OCI-LY3 (cell line): ENCODE results near the gene DUSP5.

ENCODE experiments used
- H2AFZ ChIP-seq: fragments of 200-600, 300-600 bp; shearing (Covaris generic); 2 replicates; pipeline ENCODE4 v1.6.0; 2014; ENCODE audit warnings: antibody characterized with exemption, low read depth, low read length
- H3K27ac ChIP-seq: fragments of 200-600, 300-600 bp; sonication (generic); 2 replicates; pipeline ENCODE4 v1.5.1; 2014; ENCODE audit warnings: mild to moderate bottlenecking, low read length, moderate library complexity, mixed read lengths
- H3K27me3 ChIP-seq: fragments of 200-600, 300-600 bp; sonication (generic); 2 replicates; pipeline ENCODE4 v1.6.1; 2014; ENCODE audit warnings: low read depth, low read length, mixed read lengths
- H3K36me3 ChIP-seq: fragments of 200-600, 300-600 bp; sonication (generic); replicated peaks from 2 replicates; pipeline ENCODE3; 2014; ENCODE audit warnings: low read depth, low read length, mixed read lengths
- H3K4me1 ChIP-seq: fragments of 300-600, 200-600 bp; sonication (generic); 2 replicates; pipeline ENCODE4 v1.6.1; 2014; ENCODE audit warnings: low read length, mixed read lengths
- H3K4me2 ChIP-seq: fragments of 200-600, 300-600 bp; sonication (generic); 2 replicates; pipeline ENCODE4 v1.6.1; 2014; ENCODE audit warnings: low read length, mixed read lengths
- H3K4me3 ChIP-seq: fragments of 300-600, 200-600 bp; sonication (generic); 2 replicates; pipeline ENCODE4 v1.5.1; 2014; ENCODE audit warnings: antibody characterized with exemption, mild to moderate bottlenecking, low read length, moderate library complexity
- H3K79me2 ChIP-seq: fragments of 300-600, 200-600 bp; shearing (Covaris generic); 2 replicates; pipeline ENCODE4 v1.6.1; 2014; ENCODE audit warnings: mild to moderate bottlenecking, low read length, mixed read lengths
- H3K9ac ChIP-seq: fragments of 300-600, 200-600 bp; shearing (Covaris generic); 2 replicates; pipeline ENCODE4 v1.6.0; 2014; ENCODE audit warnings: mild to moderate bottlenecking, low read length, moderate library complexity
- H3K9me3 ChIP-seq: fragments of 200-600, 300-600 bp; shearing (Covaris generic); 2 replicates; pipeline ENCODE4 v1.6.1; 2014; ENCODE audit warnings: low read length, mixed read lengths; ENCODE audit not compliant: insufficient read depth
- H4K20me1 ChIP-seq: fragments of 200-600, 300-600 bp; sonication (generic); 2 replicates; pipeline ENCODE4 v1.6.1; 2016; ENCODE audit warnings: low read length, mixed read lengths; ENCODE audit not compliant: insufficient read depth
- CTCF ChIP-seq: fragments of 200-600, 300-600 bp; sonication (generic); IDR thresholded peaks from 2 replicates; pipeline ENCODE4 v1.5.1; 2014; ENCODE audit warnings: antibody characterized with exemption, low read length, low read depth
- EZH2phosphoT487 ChIP-seq: fragments of 200-600 bp; shearing (Covaris generic); IDR thresholded peaks from 2 replicates; pipeline ENCODE4 v1.6.1; 2018; ENCODE audit warnings: antibody characterized with exemption, mixed run types, low read depth

Gene DUSP5, protein sequence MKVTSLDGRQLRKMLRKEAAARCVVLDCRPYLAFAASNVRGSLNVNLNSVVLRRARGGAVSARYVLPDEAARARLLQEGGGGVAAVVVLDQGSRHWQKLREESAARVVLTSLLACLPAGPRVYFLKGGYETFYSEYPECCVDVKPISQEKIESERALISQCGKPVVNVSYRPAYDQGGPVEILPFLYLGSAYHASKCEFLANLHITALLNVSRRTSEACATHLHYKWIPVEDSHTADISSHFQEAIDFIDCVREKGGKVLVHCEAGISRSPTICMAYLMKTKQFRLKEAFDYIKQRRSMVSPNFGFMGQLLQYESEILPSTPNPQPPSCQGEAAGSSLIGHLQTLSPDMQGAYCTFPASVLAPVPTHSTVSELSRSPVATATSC

DNA sequence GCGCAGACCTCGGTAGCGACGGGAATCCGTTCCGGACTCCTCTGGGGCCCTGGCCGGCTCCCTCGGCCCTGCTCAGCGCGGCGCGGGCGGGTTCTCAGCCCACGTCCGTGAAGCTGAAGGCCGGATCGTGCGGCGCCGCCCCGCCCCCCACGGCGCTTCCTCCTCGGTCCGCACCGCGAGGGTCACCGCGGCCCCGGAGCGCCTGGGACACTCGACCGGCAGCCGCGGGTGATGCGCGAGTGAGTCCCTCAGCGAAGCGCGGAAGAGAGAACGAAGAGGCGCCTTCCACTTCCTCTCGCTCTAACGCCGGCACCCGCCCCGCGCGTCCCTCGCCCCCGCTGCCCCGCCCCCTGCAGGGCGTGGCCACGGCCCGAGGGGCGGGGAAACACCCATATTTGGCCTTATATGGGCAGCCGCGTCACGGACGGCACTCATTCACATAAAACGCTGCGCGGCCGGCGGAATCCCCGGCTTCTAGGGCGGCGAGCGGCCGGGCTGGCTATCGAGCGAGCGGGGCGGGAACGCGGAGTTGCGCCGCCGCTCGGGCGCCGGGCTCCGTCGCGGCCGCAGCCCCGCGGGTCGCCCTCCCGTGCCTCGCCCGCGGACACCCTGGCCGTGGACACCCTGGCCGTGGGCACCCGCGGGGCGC lies at the start of gene DUSP5:
Gene DUSP5 (plus strand): TSS at position 470 of the 649 bp plus-strand sequence. CDS start 215 bp downstream, outside the sequence.
- H3K9ac ChIP-seq = peak within 1 kb of the TSS; percentile 89
- TF ChIP-seq CTCF (no peak), EZH2phosphoT487 (no peak)
- peak within 1 kb of the TSS; percentile 98 for H3K4me2 ChIP-seq
- H3K36me3 ChIP-seq = no peaks in the 10 kb centered on the region
- H3K9me3 ChIP-seq = no peaks in the 10 kb centered on the region
- H2AFZ ChIP-seq = no peak within 1 kb of the TSS
- peaks cover 49% of the 10 kb centered on the region for H3K4me1 ChIP-seq
- peak within 1 kb of the TSS; percentile 97 for H3K4me3 ChIP-seq
- H3K27me3 ChIP-seq = peaks cover 23% of the 10 kb centered on the region; the same call in 1 of the 2 replicates
- peak within 1 kb of the TSS; percentile 44 for H3K27ac ChIP-seq
- peaks cover 29% of the 10 kb centered on the region for H4K20me1 ChIP-seq
- peaks cover 40% of the 10 kb centered on the region for H3K79me2 ChIP-seq

GRCh38 chr10:110448682-110449418 lies 48.9 kb upstream of the DUSP5 start:
- TF ChIP-seq EZH2phosphoT487 (no peak), CTCF (no peak)
- H3K9ac ChIP-seq = no peak overlapping the region
- H3K9me3 ChIP-seq = no peaks in the 10 kb centered on the region
- H3K4me2 ChIP-seq = no peak overlapping the region
- H3K27ac ChIP-seq = no peak overlapping the region
- no peaks in the 10 kb centered on the region for H3K79me2 ChIP-seq
- H3K4me1 ChIP-seq = peaks cover 21% of the 10 kb centered on the region
- no peak overlapping the region for H2AFZ ChIP-seq
- H3K4me3 ChIP-seq = no peak overlapping the region
- no peaks in the 10 kb centered on the region for H4K20me1 ChIP-seq
- no peaks in the 10 kb centered on the region for H3K36me3 ChIP-seq
- no peaks in the 10 kb centered on the region for H3K27me3 ChIP-seq

- no peak overlapping the region for H3K4me2 ChIP-seq
Measured at GRCh38 chr10:110455446-110455845, 42.3 kb upstream of the DUSP5 start.

More at GRCh38 chr10:110455446-110455845, 42.3 kb upstream of the DUSP5 start:
- H3K9me3 ChIP-seq = no peaks in the 10 kb centered on the region
- H3K9ac ChIP-seq = no peak overlapping the region
- H3K27me3 ChIP-seq = no peaks in the 10 kb centered on the region
- TF ChIP-seq CTCF (no peak), EZH2phosphoT487 (no peak)
- no peak overlapping the region for H3K27ac ChIP-seq
- H3K79me2 ChIP-seq = no peaks in the 10 kb centered on the region
- H2AFZ ChIP-seq = no peak overlapping the region
- H4K20me1 ChIP-seq = no peaks in the 10 kb centered on the region
- H3K4me1 ChIP-seq = peaks cover 61% of the 10 kb centered on the region
- no peaks in the 10 kb centered on the region for H3K36me3 ChIP-seq
- no peak overlapping the region for H3K4me3 ChIP-seq
